CD4-positive, alpha-beta T cell treated with Interleukin-4 for 1 hour (primary cell): ENCODE results near the gene ASPN.

Source experiments
- DNase-seq, 2 donors: peaks; one replicate each; pipeline ENCODE4 v3.0.0-alpha.2; 2020 to 2022

ASPN gene

DNA sequence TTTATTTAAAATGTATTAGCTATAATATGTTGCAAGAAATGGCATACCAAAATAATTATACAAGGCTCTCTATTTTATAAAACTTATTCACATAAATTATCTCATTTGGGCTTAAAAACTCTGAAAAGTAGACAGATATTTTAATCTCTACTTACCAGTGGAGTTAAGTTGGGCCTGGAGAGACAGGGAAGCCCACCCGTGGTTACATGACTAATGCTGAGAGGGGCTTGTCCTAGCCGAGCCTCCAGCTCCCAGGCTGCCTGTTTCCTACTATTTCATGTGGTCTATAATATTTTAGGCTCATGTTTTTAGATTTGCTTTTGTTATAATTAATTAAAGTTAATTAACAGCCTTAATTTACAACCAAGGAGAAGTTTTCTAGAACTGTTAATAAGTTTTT, 20.9 kb upstream of the ASPN start:
- no peak for DNase-seq

- DNase-seq, result no peak
Measured at GRCh38 chr9:92501671-92502393, 19.5 kb upstream of the ASPN start.

GRCh38 chr9:92500725-92501124, 18.4 kb upstream of the ASPN start:
- DNase-seq, result no peak

- DNase-seq, result no peak
Measured at GRCh38 chr9:92499701-92500100, 17.4 kb upstream of the ASPN start.

DNA sequence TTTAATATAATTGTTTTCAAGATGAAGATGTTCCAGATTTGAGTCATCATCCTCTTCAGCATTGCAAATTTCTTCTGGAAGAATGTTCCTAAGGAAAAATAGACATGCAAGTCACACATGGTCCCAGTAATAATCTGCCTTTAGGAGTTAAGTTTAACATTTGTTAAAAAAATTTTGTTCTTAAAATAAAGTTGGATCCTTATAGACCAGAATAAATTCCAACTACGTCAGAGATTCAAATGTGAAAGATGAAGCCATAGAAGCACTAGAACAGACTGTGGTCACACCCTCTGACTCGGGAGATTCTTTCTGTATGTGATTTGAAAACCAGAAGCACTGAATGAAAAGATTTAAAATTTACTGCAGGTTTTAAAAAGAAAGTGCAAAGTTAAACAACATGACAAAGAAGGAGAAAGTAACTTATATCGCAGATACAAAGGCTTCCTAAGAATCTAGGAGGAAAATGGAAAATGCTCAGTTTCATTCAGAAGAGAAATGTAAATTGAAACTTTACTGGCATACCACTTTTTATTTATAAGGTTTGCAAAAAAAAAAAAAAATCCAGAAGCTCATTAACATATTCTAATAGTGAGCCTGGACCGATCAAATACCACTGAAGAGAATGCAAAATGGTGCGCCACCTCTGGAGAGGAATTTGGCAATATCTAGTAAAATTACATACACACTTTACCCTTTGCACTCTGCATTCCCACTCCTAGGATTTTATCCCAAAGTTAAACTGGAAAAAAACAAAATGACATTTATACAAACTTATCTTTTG, 14.3 kb upstream of the ASPN start:
- no peak for DNase-seq

GRCh38 chr9:92494856-92495255, 12.6 kb upstream of the ASPN start:
- DNase-seq, result no peak

DNA sequence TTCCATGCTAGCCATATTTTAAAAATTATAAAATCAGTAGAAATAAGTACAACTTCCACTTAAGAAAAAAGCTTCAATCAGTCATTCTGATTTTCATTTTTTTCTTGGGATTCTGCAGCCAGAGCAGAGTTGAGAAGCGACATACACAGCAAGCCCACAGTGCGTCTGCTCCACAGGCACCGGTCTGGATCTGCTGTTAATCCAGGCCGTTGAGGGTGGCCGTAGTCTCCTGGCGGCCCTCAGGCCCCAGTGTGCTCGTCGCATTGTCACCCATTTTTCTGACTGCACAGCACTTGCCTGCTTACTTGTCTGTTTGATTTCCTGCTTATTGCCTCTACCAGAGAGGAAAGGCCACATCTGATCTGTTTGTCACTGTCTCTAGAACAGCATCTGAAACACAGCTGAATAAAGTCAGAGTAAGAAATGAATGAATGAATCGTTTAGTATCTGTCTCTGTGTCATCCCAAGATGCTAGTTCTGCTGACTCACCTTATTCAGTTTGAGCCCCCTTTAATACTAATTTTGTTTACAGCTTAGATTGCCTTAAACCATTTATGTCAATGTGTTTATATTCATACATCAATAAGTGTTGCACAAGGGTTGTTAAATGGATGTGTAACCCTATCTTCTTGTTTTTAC, 11.6 kb upstream of the ASPN start:
- DNase-seq, result no peak

DNA sequence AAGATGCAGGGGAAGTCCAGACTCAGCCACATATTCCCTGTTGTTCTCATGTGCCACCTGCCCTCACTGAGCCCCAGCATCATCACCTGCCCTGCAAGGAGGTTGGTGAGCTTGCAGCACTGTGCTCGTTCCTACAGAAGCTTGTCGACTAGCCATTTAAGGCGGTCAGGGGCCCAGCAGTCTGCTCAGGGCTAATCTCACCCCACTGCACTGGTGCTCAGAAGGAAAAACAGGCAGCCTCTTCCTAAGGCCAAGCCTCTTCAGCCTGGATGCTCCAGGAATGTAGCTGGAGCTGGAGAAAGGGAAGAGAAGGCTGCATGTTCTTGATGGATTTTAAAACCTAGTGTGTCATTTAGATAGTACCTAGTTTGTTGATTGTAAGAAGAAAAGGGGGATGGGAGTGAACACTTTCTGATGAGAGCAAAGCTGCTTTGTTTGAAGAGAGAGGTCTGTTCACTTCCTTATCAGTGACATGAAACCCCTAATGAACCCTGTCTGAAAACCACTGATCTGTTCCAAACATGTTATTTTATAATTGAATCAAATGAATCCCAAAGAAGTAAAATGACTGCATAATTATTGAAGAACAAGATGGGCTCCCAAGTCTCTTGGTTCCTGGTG, 10.6 kb upstream of the ASPN start:
- no peak for DNase-seq

DNA sequence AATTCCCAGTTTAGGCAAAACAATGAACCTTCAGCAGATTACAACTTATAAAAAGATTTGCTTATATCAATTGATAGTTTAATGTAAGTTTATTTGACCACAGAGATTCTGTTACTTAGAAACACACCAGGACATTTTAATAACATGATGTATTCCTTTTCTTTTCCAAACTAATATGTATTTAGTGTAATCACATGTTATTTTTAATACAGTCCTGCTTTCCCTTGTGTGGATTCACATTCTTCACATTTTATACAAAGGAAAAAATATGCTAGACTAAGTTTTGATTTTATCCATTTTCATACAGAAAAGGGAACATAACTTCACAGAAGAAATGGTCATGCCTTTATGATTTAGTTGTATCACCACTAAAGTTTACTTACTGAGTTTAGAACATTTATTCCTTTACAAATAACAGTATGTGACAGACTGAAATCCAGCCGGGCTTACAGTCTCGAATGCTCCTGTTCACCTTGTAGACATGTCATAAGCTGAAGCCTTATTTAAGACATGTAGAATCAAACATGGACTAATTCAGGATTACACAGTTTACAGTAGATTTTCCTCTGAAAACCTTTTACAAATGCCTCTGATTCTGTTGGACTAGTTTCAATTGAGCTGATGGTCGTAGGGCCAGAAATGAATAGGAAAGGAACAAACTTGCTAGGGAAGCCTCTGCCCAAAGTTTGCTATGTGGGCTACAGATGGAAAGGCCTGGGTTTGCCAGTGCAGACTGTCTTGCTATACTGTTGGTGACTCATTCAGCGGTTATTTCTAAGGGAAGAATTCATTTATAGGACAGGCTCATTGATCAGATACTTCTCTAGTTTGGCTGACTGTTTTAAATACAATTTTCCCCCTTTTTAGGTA, 6.6 kb upstream of the ASPN start:
- no peak for DNase-seq

DNA sequence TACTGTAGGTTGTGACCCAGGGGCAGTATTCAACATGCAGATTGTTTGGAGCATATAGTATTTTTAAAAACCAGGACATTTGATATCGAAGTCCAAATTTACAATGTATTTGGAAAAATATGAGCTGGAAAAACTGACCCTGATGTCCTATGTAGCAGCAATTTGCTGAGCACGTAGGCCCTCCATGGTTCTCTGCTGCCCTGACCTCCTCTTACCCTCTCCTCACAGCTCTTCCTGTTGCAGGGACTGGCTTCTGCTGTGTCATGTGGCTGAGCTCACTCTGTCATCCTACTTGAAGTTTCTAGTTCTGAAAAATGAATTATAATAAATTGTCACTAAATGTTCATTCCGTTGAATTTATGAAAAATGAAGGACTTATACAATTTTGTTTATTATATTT, 4.1 kb upstream of the ASPN start:
- DNase-seq, result no peak

DNA sequence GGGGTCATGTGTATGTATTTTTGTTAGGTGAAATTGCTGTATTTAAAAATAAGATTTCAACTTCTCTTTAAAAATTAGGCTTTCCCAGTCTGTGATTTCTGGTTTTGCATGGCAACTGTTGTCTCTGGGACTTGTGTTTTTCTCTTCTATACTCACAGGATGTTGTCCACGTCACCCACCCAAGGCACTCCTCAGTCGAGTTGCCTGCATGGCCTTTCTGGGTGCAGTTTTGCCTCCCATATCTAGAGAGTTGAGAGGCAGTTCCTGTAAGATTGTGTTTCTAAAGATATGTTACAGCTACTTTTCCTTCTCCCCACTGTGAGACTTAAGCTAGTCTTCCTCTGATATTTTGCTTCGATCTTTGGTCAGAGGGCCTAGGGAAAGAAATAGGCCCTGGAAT, 2.3 kb upstream of the ASPN start:
- no peak for DNase-seq

GRCh38 chr9:92483627-92484545, 1.6 kb upstream of the ASPN start:
- DNase-seq, result no peak

- DNase-seq, result no peak
Measured at GRCh38 chr9:92482805-92483204, 499 bp upstream of the ASPN start.

DNA sequence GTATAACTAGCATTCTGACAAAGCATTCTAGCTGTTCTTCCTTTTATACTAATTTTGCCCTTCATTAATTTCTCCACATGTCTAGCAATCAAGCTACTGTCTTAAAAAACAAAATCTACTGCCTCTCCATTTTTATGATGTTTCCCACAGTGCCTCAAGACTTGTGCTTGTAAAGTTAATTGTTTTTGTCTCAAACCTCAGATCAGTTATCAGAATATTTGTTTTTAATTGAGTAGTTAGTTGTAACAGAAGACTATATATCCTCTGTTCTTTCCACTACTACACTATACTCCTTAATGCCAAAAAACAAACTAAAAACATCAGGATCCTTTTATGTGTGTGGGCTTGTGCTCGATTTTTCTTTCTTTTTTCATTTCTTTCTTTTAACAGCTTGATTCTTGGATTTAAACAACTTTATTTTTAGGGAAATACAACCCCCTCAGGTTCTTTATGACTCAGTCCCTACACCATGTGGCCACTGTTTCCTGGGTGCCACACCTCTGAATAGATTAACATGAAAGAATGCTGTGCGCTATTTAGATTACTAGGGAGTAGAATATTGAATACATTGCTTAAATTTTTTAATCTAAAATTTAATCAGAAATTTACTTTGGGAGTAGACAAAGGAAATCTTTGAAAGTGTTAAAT, 1.2 kb downstream of the ASPN start:
- no peak for DNase-seq

- no peak for DNase-seq
Measured at GRCh38 chr9:92480291-92480771, 2.0 kb downstream of the ASPN start.

DNA sequence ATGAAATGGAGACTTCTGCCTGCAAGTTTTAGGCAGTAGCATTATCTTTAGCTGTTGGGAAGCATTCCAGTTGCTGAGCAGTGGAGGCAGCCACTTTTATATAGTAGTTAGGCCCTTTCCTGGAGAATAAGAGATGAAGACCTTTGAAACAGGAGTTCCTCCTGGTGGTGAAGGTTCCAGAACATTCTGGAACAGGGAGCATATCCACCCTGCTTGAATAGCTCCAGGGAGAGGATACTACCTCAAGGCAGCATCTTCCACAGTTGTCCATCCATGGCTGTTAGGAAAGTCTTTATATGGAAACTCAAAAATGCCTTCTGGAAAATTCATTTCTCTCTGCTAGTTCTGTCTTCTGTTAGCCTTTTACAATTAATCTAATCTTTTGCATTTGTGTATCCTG, 3.0 kb downstream of the ASPN start:
- no peak for DNase-seq

DNA sequence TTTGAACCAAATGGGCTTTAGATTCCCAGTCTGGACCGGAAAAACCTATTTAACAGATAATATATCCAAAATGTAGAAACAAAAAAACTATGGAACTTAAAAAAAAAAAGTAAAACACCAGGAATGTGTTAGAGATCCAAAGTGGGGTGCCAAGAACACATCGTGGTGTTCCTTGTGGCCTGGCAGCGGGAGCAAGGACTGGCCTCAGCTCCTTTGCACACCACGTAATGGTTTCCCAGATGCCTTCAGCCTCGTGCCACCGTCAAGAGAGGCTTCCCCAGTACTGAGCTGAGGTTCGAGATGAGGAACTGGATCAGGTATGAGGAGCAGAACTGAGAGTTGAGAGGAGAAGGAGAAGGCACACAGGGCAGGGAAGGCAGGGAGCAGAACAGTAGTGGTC, 3.5 kb downstream of the ASPN start:
- no peak for DNase-seq

DNA sequence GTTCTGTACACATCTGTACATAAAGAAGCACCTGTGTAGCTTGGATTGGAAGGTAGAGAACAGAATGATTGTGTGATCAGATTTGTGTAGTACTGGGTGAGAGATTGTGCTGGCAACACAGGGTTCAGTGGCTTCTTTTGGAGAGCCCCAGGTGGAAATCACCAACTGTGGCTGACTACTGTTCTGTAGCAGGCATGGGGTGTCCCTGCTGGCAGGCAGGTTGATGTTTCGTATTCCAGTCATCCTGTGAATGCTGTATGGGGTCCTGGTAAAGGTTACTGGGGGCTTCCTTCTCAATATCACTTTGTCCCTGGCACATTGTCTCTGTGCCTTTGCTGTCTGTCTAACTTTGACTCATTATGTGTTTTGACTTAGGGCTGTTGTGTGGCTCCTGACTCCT, 5.3 kb downstream of the ASPN start:
- DNase-seq, result no peak

GRCh38 chr9:92474587-92474986, 7.7 kb downstream of the ASPN start:
- DNase-seq, result no peak

DNA sequence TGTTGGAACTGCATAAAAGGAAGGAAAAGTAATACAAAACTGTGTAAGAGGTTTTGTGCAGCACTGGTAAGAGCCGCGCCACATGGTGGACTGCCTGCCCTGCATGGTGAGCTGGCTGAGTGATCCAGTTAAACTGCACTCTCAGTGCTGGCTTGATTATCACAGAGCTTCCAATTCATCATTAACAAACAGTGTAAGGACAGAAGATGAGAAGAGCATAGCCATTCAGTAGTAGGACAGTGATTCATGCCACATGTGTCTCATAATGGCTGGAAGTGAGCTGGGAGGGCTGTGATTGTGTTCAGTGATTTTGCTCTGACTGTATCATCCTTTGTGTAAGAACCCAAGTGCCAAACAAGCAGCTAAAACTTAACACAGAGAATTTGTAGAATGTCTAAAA, 14.1 kb downstream of the ASPN start:
- DNase-seq, result no peak

DNA sequence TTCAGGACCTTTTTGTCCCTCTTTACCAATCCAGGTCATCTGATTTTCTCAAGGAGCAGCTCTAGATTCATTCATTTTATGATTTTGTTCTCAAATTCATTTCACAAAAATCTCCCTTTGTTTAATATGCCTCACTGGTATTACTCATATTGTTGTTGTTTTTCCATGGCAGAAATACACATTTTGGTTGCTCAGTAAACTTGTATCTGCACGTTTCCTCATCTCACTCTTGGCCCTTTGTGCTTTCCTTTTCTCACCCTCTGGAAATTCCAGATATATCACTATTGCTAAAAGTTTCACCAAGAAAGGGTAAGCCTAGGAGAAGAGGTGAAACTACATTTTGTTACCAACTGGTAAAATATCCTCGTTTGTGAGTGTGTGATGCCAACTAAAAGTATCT, 14.8 kb downstream of the ASPN start:
- no peak for DNase-seq
